PC-9 (cell line): ENCODE measurements around the gene IGF2BP2.

ENCODE experiments used
- EZH2 ChIP-seq: fragments of 200-600 bp; sonication (generic); IDR thresholded peaks from 2 replicates; pipeline ENCODE4 v1.8.0; 2017; ENCODE audit warnings: antibody characterized with exemption, low read depth
- TF ChIP-seq, protein P1 (sequence below): fragments of 200-600 bp; sonication (generic); conservative IDR thresholded peaks from 2 replicates; pipeline ENCODE4 v1.6.1; 2017; ENCODE audit warnings: mixed run types, antibody characterized with exemption, mild to moderate bottlenecking, moderate library complexity

DNA sequence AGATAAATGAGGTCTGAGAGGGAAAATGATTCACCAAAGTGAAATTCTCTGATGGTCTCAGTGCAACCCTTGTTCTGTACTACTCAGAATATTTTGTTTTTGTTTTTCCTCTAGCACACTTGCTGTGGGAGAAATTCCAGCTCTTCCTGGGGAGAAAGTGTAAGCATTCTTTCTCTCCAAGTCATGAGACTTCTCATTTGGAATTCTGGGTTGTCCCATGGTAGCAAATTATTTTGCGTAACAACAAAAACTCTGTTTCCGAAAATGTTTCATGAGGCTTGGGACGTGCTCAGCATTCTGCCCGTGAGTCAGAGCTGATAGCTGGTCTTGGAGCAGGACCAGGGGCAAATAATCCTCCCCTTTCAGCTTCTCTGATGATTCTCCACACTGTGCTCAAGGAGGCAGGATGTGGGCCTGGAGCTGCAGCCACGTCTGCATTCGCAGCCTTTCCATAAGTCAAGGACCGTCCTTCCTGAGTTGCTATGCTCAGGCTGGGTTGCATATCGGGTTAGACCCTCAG is 168.5 kb downstream of the IGF2BP2 start:
- TF ChIP-seq, protein P1, sequence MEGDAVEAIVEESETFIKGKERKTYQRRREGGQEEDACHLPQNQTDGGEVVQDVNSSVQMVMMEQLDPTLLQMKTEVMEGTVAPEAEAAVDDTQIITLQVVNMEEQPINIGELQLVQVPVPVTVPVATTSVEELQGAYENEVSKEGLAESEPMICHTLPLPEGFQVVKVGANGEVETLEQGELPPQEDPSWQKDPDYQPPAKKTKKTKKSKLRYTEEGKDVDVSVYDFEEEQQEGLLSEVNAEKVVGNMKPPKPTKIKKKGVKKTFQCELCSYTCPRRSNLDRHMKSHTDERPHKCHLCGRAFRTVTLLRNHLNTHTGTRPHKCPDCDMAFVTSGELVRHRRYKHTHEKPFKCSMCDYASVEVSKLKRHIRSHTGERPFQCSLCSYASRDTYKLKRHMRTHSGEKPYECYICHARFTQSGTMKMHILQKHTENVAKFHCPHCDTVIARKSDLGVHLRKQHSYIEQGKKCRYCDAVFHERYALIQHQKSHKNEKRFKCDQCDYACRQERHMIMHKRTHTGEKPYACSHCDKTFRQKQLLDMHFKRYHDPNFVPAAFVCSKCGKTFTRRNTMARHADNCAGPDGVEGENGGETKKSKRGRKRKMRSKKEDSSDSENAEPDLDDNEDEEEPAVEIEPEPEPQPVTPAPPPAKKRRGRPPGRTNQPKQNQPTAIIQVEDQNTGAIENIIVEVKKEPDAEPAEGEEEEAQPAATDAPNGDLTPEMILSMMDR, result no peak
- no peak for TF ChIP-seq EZH2
